Heart left ventricle (tissue), 16 donors: ENCODE results near the gene CSPG4. TPM values are rescaled to one million over a fixed set of nuclear protein-coding genes. Genes with fewer than 3 reads are reported as not detected.
"Not testable (repeated sequence)": the region's sequence is repeated elsewhere in the genome, so short reads cannot be mapped to it uniquely, and the experiment has no call there.

Experiments used
- ATAC-seq, 4 donors: fragments of 200-7000 bp; cut with Tn5 transposase; one replicate each; pipeline ENCODE4 v1.9.1; 2020 to 2022; ENCODE audit warnings: moderate library complexity in 4 of 4, mild to moderate bottlenecking in 3 of 4, moderate number of reproducible peaks in 1 of 4
- DNase-seq, 5 donors: peaks; one replicate each; pipeline ENCODE4 v3.0.0-alpha.2; 2020
- H3K27ac ChIP-seq, 12 donors: fragments of 200-600 bp; sonication (generic) in 4 of 12; one replicate each; pipeline versions ENCODE4 v1.5.0 to v1.8.0; 2016 to 2022; ENCODE audit warnings: mild to moderate bottlenecking in 2 of 12
- H3K27me3 ChIP-seq, 9 donors: fragments of 200-600 bp; sonication (generic) in 2 of 9; one replicate each; pipeline versions ENCODE4 v1.5.1 to v1.8.0; 2016 to 2022; ENCODE audit warnings: mild to moderate bottlenecking in 3 of 9
- H3K36me3 ChIP-seq, 9 donors: fragments of 200-600 bp; sonication (generic) in 2 of 9; one replicate each; pipeline versions ENCODE4 v1.5.0 to v1.8.0; 2018 to 2022; ENCODE audit warnings: mild to moderate bottlenecking in 2 of 9
- H3K4me1 ChIP-seq, 12 donors: fragments of 200-600 bp; sonication (generic) in 4 of 12; one replicate each; pipeline versions ENCODE4 v1.5.0 to v1.8.0; 2016 to 2022; ENCODE audit warnings: mild to moderate bottlenecking in 3 of 12
- H3K4me3 ChIP-seq, 12 donors: fragments of 200-600 bp; sonication (generic) in 4 of 12; one replicate each; pipeline versions ENCODE4 v1.5.0 to v1.8.0; 2017 to 2022; ENCODE audit warnings: mild to moderate bottlenecking in 9 of 12, moderate library complexity in 4 of 12
- H3K9me3 ChIP-seq, 12 donors: fragments of 200-600 bp; sonication (generic) in 4 of 12; one replicate each; pipeline versions ENCODE4 v1.5.0 to v1.8.0; 2016 to 2022; ENCODE audit warnings: mild to moderate bottlenecking in 1 of 12
- CTCF ChIP-seq, 12 donors: fragments of 200-600 bp; sonication (generic) in 4 of 12; IDR thresholded peaks; one replicate each; pipeline versions ENCODE4 v1.5.0 to v1.8.0; 2018 to 2022; ENCODE audit warnings: antibody characterized with exemption in 12 of 12, mild to moderate bottlenecking in 5 of 12
- POLR2A ChIP-seq, 2 donors: fragments of 450-650 bp; IDR thresholded peaks; one replicate each; pipeline ENCODE4 v1.6.1; 2017; ENCODE audit warnings: antibody characterized with exemption in 2 of 2, mild to moderate bottlenecking in 2 of 2, moderate library complexity in 2 of 2
- WGBS, 4 donors: extraction: QIAGEN DNeasy Blood & Tissue Kit in 2 of 4; methylation state at CpG; one replicate each; pipeline versions ENCODE4 v1.1.5 to v1.1.7; 2013 to 2018; 5-methylcytosine and 5-hydroxymethylcytosine counted together
- intact Hi-C, 10 donors: fragments of 100-400 bp; cut with DNase I; formaldehyde crosslinking; loops; one replicate each; pipeline versions ENCODE4 v1.11.1 to v1.14.2; 2022
- polyA plus RNA-seq, 2 donors: library from polyadenylated mRNA; stranded (reverse); fragments of 200-250 nt; gene quantifications; one replicate each; pipeline ENCODE4 v1.2.3, GENCODE V29; 2013
- total RNA-seq, 9 donors: library from RNA; depleted of rRNA in 2 of 9; stranded (reverse); fragments of >200 nt in 2 of 9; fragmentation: NEBNext Ultra II Directional in 3 of 9; extraction: Animal tissue kit (Norgen Biotek cat#: 25700) in 3 of 9; gene quantifications; one replicate each; pipeline versions ENCODE4 v1.1.0 to v1.2.4, GENCODE V29; 2016 to 2023
- donor health status: ischemic (EF 13 %, LVEDD 7.1; RV severe dilation, severe dysfunction).
- donor health status: healthy with polysubstance abuse.
- donor health status: DM: no; HTN: yes; CAD: no.
- donor health status: DM: no; HTN: no; CAD: no.
- donor health status: ischemic (EF 25% LVEDD 6.9; RV normal size, moderate dysfunction).
- donor health status: ischemic (EF 25% LVEDD 5.7; RV mildly dilated, moderate dysfunction).
- donor health status: healthy.
- donor health status: DM: yes; HTN: yes; CAD: no.
- donor health status: ischemic (EF 35%, LVEDD 5.7; RV mildly dilated, moderate dysfunction).
- donor health status: nonischemic (EF 11% LVEDD 7.7; RV severe dilation, severe dysfunction).
- donor health status: DM: yes; HTN: yes; CAD: no.
- donor health status: PGD.
- donor health status: ischemic (EF 29% LVEDD 5.4; RV normal size, mild dysfunction).
- donor health status: nonischemic (EF 23%, LVEDD 6.1; RV moderate dilation, normal function).

The CSPG4 gene
- total and polyA plus RNA-seq, 11 donors = 8.5 to 46.9 (median 13.9) TPM

GRCh38 chr15:75736256-75736655 is 23.6 kb upstream of the CSPG4 start:
- Histone ChIP-seq H3K4me1 (peaks cover 0 to 46% (median 25%) of the 10 kb centered on the region in 12 donors), H3K36me3 (no peaks in the 10 kb centered on the region), H3K4me3 (no peak overlapping the region), H3K27me3 (no peaks in the 10 kb centered on the region), H3K27ac (peak overlapping the region in 1 of 12 donors; percentile 65), H3K9me3 (no peaks in the 10 kb centered on the region)
- WGBS, 4 donors = 91 to 96% (median 92%) methylated on average over 8 of the region's 8 CpGs
- intact Hi-C loops = loop anchor here in 2 of 10 donors (10.0 kb wide), 2 partner anchors 51 to 169 kb away; partner anchors contain the start of gene FBXO22 (in 1 of the 2)
- ATAC-seq (no peak), DNase-seq (no peak)
- TF ChIP-seq CTCF (IDR thresholded peaks at IDR 0.05) = no peak
- no peak for TF ChIP-seq POLR2A (IDR thresholded peaks at IDR 0.05)

DNA sequence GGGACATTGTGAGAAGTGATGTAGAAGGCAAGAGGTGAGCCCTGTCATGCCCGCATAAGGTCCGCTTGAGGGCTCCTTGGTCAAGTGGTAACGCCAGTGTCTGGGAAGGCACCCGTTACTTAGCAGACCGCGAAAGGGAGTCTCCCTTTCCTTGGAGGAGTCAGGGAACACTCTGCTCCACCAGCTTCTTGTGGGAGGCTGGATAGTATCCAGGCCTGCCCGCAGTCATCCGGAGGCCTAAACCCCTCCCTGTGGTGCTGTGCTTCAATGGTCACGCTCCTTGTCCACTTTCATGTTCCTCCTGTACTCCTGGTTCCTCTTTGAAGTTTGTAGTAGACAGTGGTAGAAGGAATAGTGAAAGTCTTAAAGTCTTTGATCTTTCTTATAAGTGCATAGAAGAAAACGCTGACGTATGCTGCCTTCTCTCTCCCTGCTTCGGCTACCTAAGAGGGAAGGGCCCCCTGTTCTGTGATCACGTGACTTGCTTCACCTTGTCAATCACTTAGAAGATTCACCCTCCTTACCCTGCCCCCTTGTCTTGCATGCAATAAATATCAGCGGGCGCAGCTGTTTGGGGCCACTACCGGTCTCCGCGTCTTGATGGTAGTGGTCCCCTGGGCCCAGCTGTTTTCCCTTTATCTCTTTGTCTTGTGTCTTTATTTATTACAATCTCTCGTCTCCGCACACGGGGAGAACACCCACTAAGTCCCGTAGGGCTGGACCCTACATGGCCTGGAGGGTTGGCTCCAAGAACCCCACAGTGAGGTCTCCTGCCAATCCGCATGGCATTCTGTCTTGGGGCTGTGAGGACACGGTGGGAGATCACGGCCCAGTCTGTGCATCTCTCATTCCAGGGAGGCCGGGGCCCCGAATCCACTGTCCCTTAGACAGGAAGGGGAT is 22.5 kb upstream of the CSPG4 start:
- Histone ChIP-seq H3K4me1 (peaks cover 0 to 46% (median 25%) of the 10 kb centered on the region in 12 donors), H3K27ac (peak overlapping the region in 1 of 12 donors; percentile 65)
- not testable (repeated sequence) for H3K27me3 ChIP-seq, DNase-seq, H3K4me3 ChIP-seq, ATAC-seq, H3K36me3 ChIP-seq, H3K9me3 ChIP-seq
- intact Hi-C loops = loop anchor here in 9 of 10 donors (5.0 to 10.0 kb wide), 5 partner anchors 43 to 170 kb away; partner anchors contain the start of gene FBXO22 (in 1 of the 9)
- WGBS, 4 donors = 86 to 90% (median 88%) methylated on average over 24 to 27 of the region's 27 CpGs

DNA sequence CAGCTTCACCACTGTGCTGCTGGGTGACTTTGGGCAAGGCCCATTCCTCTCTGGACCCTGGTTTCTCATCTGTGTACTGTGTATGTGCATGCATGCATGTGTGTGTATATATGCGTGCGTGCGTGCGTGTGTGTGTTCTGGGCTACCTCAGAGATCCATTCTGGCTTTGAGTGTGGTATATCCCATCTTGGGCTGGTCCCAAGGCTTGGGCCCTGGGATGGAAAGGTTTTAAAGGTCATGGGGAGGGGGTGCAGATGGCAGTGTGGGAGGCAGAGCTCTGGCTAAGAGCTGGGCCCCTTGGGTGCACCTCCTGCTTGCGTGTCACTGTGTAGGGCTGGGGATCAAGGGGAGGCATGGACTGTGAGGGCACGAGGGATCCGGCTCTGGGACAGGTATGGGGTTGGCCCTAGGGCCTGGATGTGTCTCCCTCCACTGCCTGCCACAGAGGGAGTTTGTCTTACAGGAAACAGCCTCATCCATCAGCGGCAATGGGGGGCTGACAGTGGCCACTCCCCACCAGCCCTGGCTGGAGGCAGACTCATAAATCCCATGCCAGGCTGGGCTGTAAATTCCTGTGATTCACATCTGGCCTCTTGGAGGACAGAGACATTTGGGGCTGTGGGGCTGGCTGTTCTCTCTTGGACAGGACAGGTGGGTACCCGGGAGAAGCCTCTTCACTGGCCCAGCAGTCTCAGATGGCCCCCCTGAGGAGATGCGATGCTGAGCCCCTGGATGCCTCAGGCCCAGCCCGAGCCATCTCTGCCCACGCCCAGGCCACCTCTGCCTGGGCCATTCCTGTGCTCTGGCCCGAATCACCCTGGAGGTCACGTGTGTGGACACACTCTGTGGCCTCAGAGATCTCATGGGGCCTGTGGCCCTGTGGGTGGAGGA is 21.4 kb upstream of the CSPG4 start:
- Histone ChIP-seq H3K27me3 (no peaks in the 10 kb centered on the region), H3K4me1 (peaks cover 0 to 46% (median 24%) of the 10 kb centered on the region in 12 donors), H3K4me3 (no peak overlapping the region), H3K27ac (peak overlapping the region in 1 of 12 donors; percentile 65), H3K9me3 (no peaks in the 10 kb centered on the region), H3K36me3 (no peaks in the 10 kb centered on the region)
- ATAC-seq = no peak
- no peak for DNase-seq
- intact Hi-C loops = loop anchor here (2.0 to 10.0 kb wide), 6 partner anchors 42 to 171 kb away; partner anchors contain the start of gene FBXO22 (in 1 of the 10)
- no peak for TF ChIP-seq CTCF (IDR thresholded peaks at IDR 0.05)
- no peak for TF ChIP-seq POLR2A (IDR thresholded peaks at IDR 0.05)
- 92 to 96% (median 93%) methylated on average over 10 to 14 of the region's 14 CpGs for WGBS, 4 donors

- Histone ChIP-seq H3K4me3 (no peak overlapping the region), H3K27ac (peak overlapping the region in 3 of 12 donors; percentile 10 to 63 (median 13)), H3K9me3 (no peaks in the 10 kb centered on the region), H3K4me1 (peaks cover 0 to 42% (median 18%) of the 10 kb centered on the region in 12 donors), H3K36me3 (no peaks in the 10 kb centered on the region), H3K27me3 (no peaks in the 10 kb centered on the region)
- whole genome bisulfite sequencing, 4 donors = 24 to 49% (median 30%) methylated on average over 6 to 12 of the region's 12 CpGs
- intact Hi-C loops = loop anchor here (2.0 to 10.0 kb wide), 6 partner anchors 41 to 172 kb away; partner anchors contain the start of gene FBXO22 (in 1 of the 10)
- ATAC-seq = peak; percentile 18 to 77 (median 67)
- DNase-seq = peak in 4 of 5 donors; percentile 65 to 75 (median 70)
- TF ChIP-seq CTCF (IDR thresholded peaks at IDR 0.05) (peak; percentile 71 to 94 (median 87)), POLR2A (IDR thresholded peaks at IDR 0.05) (no peak)
These were observed 20.3 kb upstream of the CSPG4 start for GRCh38 chr15:75732809-75733451.
